GM19193 (cell line): ENCODE results near the gene NSMCE1.

Experiments
- POLR2A ChIP-seq: IDR thresholded peaks from 4 replicates; pipeline ENCODE4 v1.6.1; 2011; ENCODE audit not compliant: insufficient read depth, insufficient read length; ENCODE audit errors: extremely low read depth

NSMCE1 gene

GRCh38 chr16:27222249-27223225 is 46.0 kb downstream of the NSMCE1 start:
- TF ChIP-seq POLR2A, result no peak

- no peak for TF ChIP-seq POLR2A
These were observed 46.9 kb downstream of the NSMCE1 start for GRCh38 chr16:27221576-27222248.

GRCh38 chr16:27220991-27221390 is 47.6 kb downstream of the NSMCE1 start:
- no peak for TF ChIP-seq POLR2A

GRCh38 chr16:27220527-27220926 is 48.0 kb downstream of the NSMCE1 start:
- TF ChIP-seq POLR2A, result no peak

GRCh38 chr16:27220120-27220519 is 48.5 kb downstream of the NSMCE1 start:
- no peak for TF ChIP-seq POLR2A

- no peak for TF ChIP-seq POLR2A
These were observed 49.4 kb downstream of the NSMCE1 start for GRCh38 chr16:27219161-27219560.

GRCh38 chr16:27218756-27219155 is 49.8 kb downstream of the NSMCE1 start:
- TF ChIP-seq POLR2A, result no peak

- TF ChIP-seq POLR2A, result no peak
These were observed 51.3 kb downstream of the NSMCE1 start for GRCh38 chr16:27217256-27217655.

GRCh38 chr16:27216297-27216885 is 52.2 kb downstream of the NSMCE1 start:
- TF ChIP-seq POLR2A, result no peak

- TF ChIP-seq POLR2A, result no peak
These were observed 52.9 kb downstream of the NSMCE1 start for GRCh38 chr16:27215660-27216059.

GRCh38 chr16:27214084-27214961 is 54.2 kb downstream of the NSMCE1 start:
- TF ChIP-seq POLR2A, result no peak

- TF ChIP-seq POLR2A, result no peak
These were observed 57.5 kb downstream of the NSMCE1 start for GRCh38 chr16:27211026-27211425.

- no peak for TF ChIP-seq POLR2A
These were observed 58.4 kb downstream of the NSMCE1 start for GRCh38 chr16:27210174-27210573.

GRCh38 chr16:27209591-27209990 is 59.0 kb downstream of the NSMCE1 start:
- TF ChIP-seq POLR2A, result no peak
